LHCN-M2 (cell line): ENCODE results near the gene LTBR. TPM values are rescaled to one million over a fixed set of nuclear protein-coding genes. Genes with fewer than 3 reads are reported as not detected.
"Not testable (repeated sequence)": the region's sequence is repeated elsewhere in the genome, so short reads cannot be mapped to it uniquely, and the experiment has no call there.

Source experiments
- DNase-seq: peaks from one replicate; pipeline ENCODE4 v3.0.0-alpha.2; 2012; ENCODE audit warnings: low read depth
- polyA plus RNA-seq: library from polyadenylated mRNA; unstranded; fragments of >200 nt; gene quantifications from one replicate; pipeline ENCODE4 v1.2.1, GENCODE V29; 2012; ENCODE audit warnings: missing spikeins
- total RNA-seq: library from RNA; depleted of rRNA; stranded (reverse); fragments of >200 nt; gene quantifications from 2 replicates; pipeline ENCODE4 v1.2.3, GENCODE V29; 2014; rRNA removed

LTBR gene
- 152 and 184 TPM in 2 replicates for total RNA-seq
- polyA plus RNA-seq = 103 TPM

- peak; percentile 91 for DNase-seq
These were observed at the start of gene LTBR for GRCh38 chr12:6383572-6384498. Gene LTBR, plus strand, starts transcription at chr12:6384162. Its CDS starts 197 bp downstream, at chr12:6384359.

GRCh38 chr12:6334359-6334758, 49.6 kb upstream of the LTBR start:
- no peak for DNase-seq

- DNase-seq = no peak
These were observed 49.0 kb upstream of the LTBR start for GRCh38 chr12:6334940-6335450.

- DNase-seq = peak; percentile 92
These were observed 48.4 kb upstream of the LTBR start for GRCh38 chr12:6335451-6336078.

GRCh38 chr12:6336079-6336888, 47.7 kb upstream of the LTBR start:
- peak; percentile 100 for DNase-seq

- peak; percentile 64 for DNase-seq
These were observed 46.8 kb upstream of the LTBR start for GRCh38 chr12:6336889-6337853.

GRCh38 chr12:6337958-6338433, 46.0 kb upstream of the LTBR start:
- DNase-seq = no peak

GRCh38 chr12:6338536-6338935, 45.4 kb upstream of the LTBR start:
- DNase-seq = not testable (repeated sequence)

- DNase-seq = no peak
These were observed 45.0 kb upstream of the LTBR start for GRCh38 chr12:6338955-6339354.

GRCh38 chr12:6340032-6340638, 43.8 kb upstream of the LTBR start:
- peak; percentile 72 for DNase-seq

- no peak for DNase-seq
These were observed 43.1 kb upstream of the LTBR start for GRCh38 chr12:6340745-6341416.

GRCh38 chr12:6341417-6342139, 42.4 kb upstream of the LTBR start, which contains the start of gene TNFRSF1A:
Gene TNFRSF1A, minus strand, starts transcription at chr12:6342076. Its CDS starts 262 bp downstream, at chr12:6341814.
- peak; percentile 84 for DNase-seq

GRCh38 chr12:6342140-6342889, 41.6 kb upstream of the LTBR start:
- DNase-seq = no peak

GRCh38 chr12:6343518-6343917, 40.4 kb upstream of the LTBR start:
- DNase-seq = peak; percentile 68

GRCh38 chr12:6344101-6344660, 39.8 kb upstream of the LTBR start:
- DNase-seq = not testable (repeated sequence)

- DNase-seq = peak; percentile 95
These were observed 38.5 kb upstream of the LTBR start for GRCh38 chr12:6345319-6346091.
